CD14-positive monocyte (primary cell): ENCODE measurements around the gene HELLS. TPM values are rescaled to one million over a fixed set of nuclear protein-coding genes. Genes with fewer than 3 reads are reported as not detected.

Source experiments
- DNase-seq, 3 donors: peaks; one replicate each; pipeline ENCODE4 v3.0.0-alpha.2; 2011 to 2022
- H2AFZ ChIP-seq: 2 replicates; pipeline ENCODE4 v1.6.0; 2012; ENCODE audit warnings: mild to moderate bottlenecking, low read depth, low read length, inconsistent platforms; ENCODE audit not compliant: insufficient read depth, poor library complexity, severe bottlenecking
- H3K27ac ChIP-seq, 2 donors: 1 replicate in 1 of 2; 2 replicates in 1 of 2; pipeline ENCODE4 v1.5.1; 2012 to 2013; ENCODE audit warnings: low read length in 2 of 2, control low read depth in 1 of 2, inconsistent platforms in 1 of 2, low read depth in 1 of 2, mild to moderate bottlenecking in 1 of 2
- H3K27me3 ChIP-seq, 2 donors: one replicate each; pipeline versions ENCODE4 v1.6.0 to v1.6.1; 2011 to 2013; ENCODE audit warnings: low read length in 2 of 2; ENCODE audit not compliant: control insufficient read depth in 2 of 2, insufficient read depth in 2 of 2
- H3K36me3 ChIP-seq, 2 donors: replicated peaks in 1 of 2; 1 replicate in 1 of 2; 2 replicates in 1 of 2; pipeline versions ENCODE4 v1.5.1 to v1.6.1; 2012 to 2013; ENCODE audit warnings: low read length in 2 of 2, control low read depth in 1 of 2, inconsistent platforms in 1 of 2, mild to moderate bottlenecking in 1 of 2; ENCODE audit not compliant: insufficient read depth in 2 of 2, control insufficient read depth in 1 of 2
- H3K4me1 ChIP-seq, 2 donors: 1 replicate in 1 of 2; 2 replicates in 1 of 2; pipeline versions ENCODE4 v1.5.1 to v1.6.1; 2012 to 2013; ENCODE audit warnings: low read length in 2 of 2, control low read depth in 1 of 2, inconsistent platforms in 1 of 2, mild to moderate bottlenecking in 1 of 2, moderate library complexity in 1 of 2; ENCODE audit not compliant: insufficient read depth in 2 of 2, control insufficient read depth in 1 of 2
- H3K4me2 ChIP-seq: replicated peaks from 2 replicates; pipeline ENCODE3; 2012; ENCODE audit warnings: low read length, moderate library complexity, mild to moderate bottlenecking; ENCODE audit not compliant: poor library complexity, severe bottlenecking; ENCODE audit errors: extremely low read depth
- H3K4me3 ChIP-seq, 3 experiments: fragments of 200-600 bp in 1 of 3; sonication (generic) in 1 of 3; replicated peaks in 1 of 3; 1 replicate in 2 of 3; 2 replicates in 1 of 3; pipeline ENCODE4 v1.5.1; 2011 to 2013; ENCODE audit warnings: low read length in 3 of 3, mild to moderate bottlenecking in 3 of 3, control low read depth in 2 of 3, low read depth in 2 of 3, inconsistent platforms in 1 of 3, moderate library complexity in 1 of 3
- H3K79me2 ChIP-seq: 2 replicates; pipeline ENCODE4 v1.6.0; 2012; ENCODE audit warnings: mild to moderate bottlenecking, control low read depth, inconsistent platforms, low read length, moderate library complexity; ENCODE audit not compliant: insufficient read depth
- H3K9ac ChIP-seq: 2 replicates; pipeline ENCODE4 v1.6.0; 2017; ENCODE audit warnings: low read length, mild to moderate bottlenecking; ENCODE audit not compliant: insufficient read depth, poor library complexity, severe bottlenecking
- H3K9me3 ChIP-seq, 2 donors: replicated peaks in 1 of 2; 1 replicate in 1 of 2; 2 replicates in 1 of 2; pipeline versions ENCODE4 v1.5.1 to v1.6.1; 2012 to 2013; ENCODE audit warnings: low read length in 2 of 2, control low read depth in 1 of 2; ENCODE audit not compliant: control insufficient read depth in 1 of 2, insufficient read depth in 1 of 2
- H4K20me1 ChIP-seq: 2 replicates; pipeline ENCODE4 v1.6.0; 2012; ENCODE audit warnings: mild to moderate bottlenecking, low read length, control low read depth, moderate library complexity; ENCODE audit not compliant: insufficient read depth
- H3K27ac Mint-ChIP-seq, 7 donors: one replicate each; pipeline ENCODE4 v1.8.0; 2020; ENCODE audit warnings: mild to moderate bottlenecking in 7 of 7, mixed read lengths in 7 of 7, moderate library complexity in 6 of 7, inconsistent platforms in 2 of 7
- H3K27me3 Mint-ChIP-seq, 3 donors: one replicate each; pipeline ENCODE4 v1.8.0; 2021 to 2022; ENCODE audit warnings: low read depth in 3 of 3, mild to moderate bottlenecking in 3 of 3, mixed read lengths in 3 of 3, moderate library complexity in 3 of 3, inconsistent platforms in 1 of 3
- H3K36me3 Mint-ChIP-seq, 2 donors: one replicate each; pipeline ENCODE4 v1.8.0; 2020; ENCODE audit warnings: mixed read lengths in 2 of 2, inconsistent platforms in 1 of 2, mild to moderate bottlenecking in 1 of 2
- H3K4me1 Mint-ChIP-seq: one replicate; pipeline ENCODE4 v1.8.0; 2020; ENCODE audit warnings: mild to moderate bottlenecking, mixed read lengths
- H3K4me3 Mint-ChIP-seq, 2 donors: one replicate each; pipeline ENCODE4 v1.8.0; 2020; ENCODE audit warnings: mild to moderate bottlenecking in 2 of 2, mixed read lengths in 2 of 2, moderate library complexity in 1 of 2
- H3K9me3 Mint-ChIP-seq, 7 donors: one replicate each; pipeline ENCODE4 v1.8.0; 2020 to 2022; ENCODE audit warnings: mixed read lengths in 7 of 7, mild to moderate bottlenecking in 6 of 7, moderate library complexity in 6 of 7, inconsistent platforms in 2 of 7
- CTCF ChIP-seq: fragments of 200-600 bp; IDR thresholded peaks from one replicate; pipeline ENCODE4 v1.8.0; 2022; ENCODE audit warnings: antibody characterized with exemption, mild to moderate bottlenecking
- WGBS: methylation state at CpG from one replicate; pipeline ENCODE4 v1.1.5; 2013; ENCODE audit warnings: missing lambda C conversion rate; ENCODE audit not compliant: insufficient coverage; 5-methylcytosine and 5-hydroxymethylcytosine counted together
- intact Hi-C, 2 donors: fragments of 100-400 bp; cut with micrococcal nuclease; formaldehyde crosslinking; loops; one replicate each; pipeline versions ENCODE4 v1.15.0 to v1.15.1; 2023
- polyA plus RNA-seq, 3 donors: library from polyadenylated mRNA; depleted of rRNA in 1 of 3; unstranded in 2 of 3; stranded (reverse) in 1 of 3; fragments of 300-500 nt in 2 of 3; fragments of >200 nt in 1 of 3; fragmentation: Illumina TruSeq in 2 of 3; gene quantifications; 1 replicate in 2 of 3; 2 replicates in 1 of 3; pipeline ENCODE4 v1.2.3, GENCODE V29; 2012 to 2021

The HELLS gene
- polyA plus RNA-seq, 3 donors: 0.04 to 0.39 (median 0.07) TPM

GRCh38 chr10:94626476-94626875 is 80.9 kb downstream of the HELLS start:
- Histone ChIP-seq H3K4me3 (no peak overlapping the region), H3K4me1 (peaks cover under 1 to 2% of the 10 kb centered on the region in 2 donors), H3K79me2 (no peaks in the 10 kb centered on the region), H2AFZ (no peak overlapping the region), H3K27me3 (no peaks in the 10 kb centered on the region), H3K9ac (no peak overlapping the region), H3K36me3 (no peaks in the 10 kb centered on the region), H3K4me2 (no peak overlapping the region), H4K20me1 (no peaks in the 10 kb centered on the region), H3K9me3 (peaks cover 0 to 2% of the 10 kb centered on the region in 2 donors), H3K27ac (no peak overlapping the region)
- DNase-seq: no peak
- no CpG with 5 or more reads among the region's 2 CpGs for WGBS
- Mint-ChIP-seq H3K4me3 (no peak overlapping the region), H3K4me1 (peaks cover 2% of the 10 kb centered on the region), H3K36me3 (no peaks in the 10 kb centered on the region), H3K27me3 (peaks cover 3 to 13% (median 11%) of the 10 kb centered on the region in 3 donors), H3K27ac (no peak overlapping the region), H3K9me3 (peaks cover 0 to 2% (median 1%) of the 10 kb centered on the region in 7 donors)
- intact Hi-C loops: no loop called here
- TF ChIP-seq CTCF: no peak

GRCh38 chr10:94627511-94627910 is 81.9 kb downstream of the HELLS start:
- no peak for TF ChIP-seq CTCF
- no peaks in the 10 kb centered on the region for H3K79me2 ChIP-seq
- no peak overlapping the region for H3K4me2 ChIP-seq
- no peak overlapping the region for H3K27ac ChIP-seq
- H3K4me1 Mint-ChIP-seq: peaks cover 5% of the 10 kb centered on the region
- intact Hi-C loops: no loop called here
- no peak overlapping the region for H3K4me3 ChIP-seq
- no CpG with 5 or more reads among the region's 1 CpG for WGBS
- H3K27me3 Mint-ChIP-seq: peaks cover 3 to 13% (median 11%) of the 10 kb centered on the region in 3 donors
- no peaks in the 10 kb centered on the region for H4K20me1 ChIP-seq
- no peaks in the 10 kb centered on the region for H3K36me3 ChIP-seq
- H2AFZ ChIP-seq: no peak overlapping the region
- no peaks in the 10 kb centered on the region for H3K36me3 Mint-ChIP-seq
- peaks cover 0 to 8% of the 10 kb centered on the region in 2 donors for H3K9me3 ChIP-seq
- no peak overlapping the region for H3K9ac ChIP-seq
- no peak overlapping the region for H3K4me3 Mint-ChIP-seq
- H3K27ac Mint-ChIP-seq: no peak overlapping the region
- H3K27me3 ChIP-seq: no peaks in the 10 kb centered on the region
- peaks cover 3 to 4% of the 10 kb centered on the region in 2 donors for H3K4me1 ChIP-seq
- H3K9me3 Mint-ChIP-seq: peaks cover 0 to 8% (median 5%) of the 10 kb centered on the region in 7 donors
- no peak for DNase-seq
